Activated CD4-positive, alpha-beta T cell treated with anti-CD3 and anti-CD28 coated beads for 4 hours (primary cell): ENCODE measurements around the gene UPK3BL1.
"Not testable (repeated sequence)": the region's sequence is repeated elsewhere in the genome, so short reads cannot be mapped to it uniquely, and the experiment has no call there.

ENCODE experiments used
- DNase-seq, 2 donors: peaks; one replicate each; pipeline ENCODE4 v3.0.0-alpha.2; 2020

Gene UPK3BL1

DNA sequence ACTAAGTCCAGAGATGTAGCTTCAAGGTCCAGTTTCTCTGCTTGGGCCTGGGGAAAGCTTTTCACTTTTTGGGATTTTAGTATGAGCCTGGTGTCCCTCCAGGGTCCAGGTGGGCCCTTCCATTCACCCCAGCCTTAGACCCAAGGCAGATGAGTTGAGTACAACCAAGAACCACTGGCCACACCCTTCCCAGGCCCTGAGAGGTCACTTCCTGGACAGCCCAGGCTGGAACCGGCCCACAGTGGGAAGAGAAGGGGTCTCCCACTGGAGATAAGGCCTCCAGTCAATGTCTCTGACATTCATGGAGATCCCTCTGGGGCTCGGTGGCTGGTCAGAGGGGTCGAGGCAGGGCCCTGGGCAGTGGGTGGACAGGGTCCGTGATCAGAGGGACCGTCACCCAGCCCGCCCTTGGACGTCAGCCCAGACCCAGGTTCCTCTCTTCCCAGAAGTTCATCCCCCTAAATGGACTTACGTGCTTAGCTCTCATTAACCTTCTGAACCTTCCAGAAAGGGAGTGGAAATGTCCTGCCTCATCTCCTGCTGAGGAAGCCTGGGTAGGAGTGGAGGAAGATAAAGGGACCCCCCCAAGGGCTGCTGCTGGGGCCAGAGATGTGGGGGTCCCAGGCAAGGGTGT lies 15.2 kb downstream of the UPK3BL1 start:
- DNase-seq = not testable (repeated sequence)

GRCh38 chr7:102618122-102618521 lies 24.5 kb downstream of the UPK3BL1 start:
- DNase-seq = not testable (repeated sequence)

- DNase-seq = peak; percentile 13 to 20
Observed at GRCh38 chr7:102616507-102617125, 26.0 kb downstream of the UPK3BL1 start, which contains the start of gene RASA4. Gene RASA4 (minus strand): TSS chr7:102616756. CDS start chr7:102616689, 67 bp downstream.

DNA sequence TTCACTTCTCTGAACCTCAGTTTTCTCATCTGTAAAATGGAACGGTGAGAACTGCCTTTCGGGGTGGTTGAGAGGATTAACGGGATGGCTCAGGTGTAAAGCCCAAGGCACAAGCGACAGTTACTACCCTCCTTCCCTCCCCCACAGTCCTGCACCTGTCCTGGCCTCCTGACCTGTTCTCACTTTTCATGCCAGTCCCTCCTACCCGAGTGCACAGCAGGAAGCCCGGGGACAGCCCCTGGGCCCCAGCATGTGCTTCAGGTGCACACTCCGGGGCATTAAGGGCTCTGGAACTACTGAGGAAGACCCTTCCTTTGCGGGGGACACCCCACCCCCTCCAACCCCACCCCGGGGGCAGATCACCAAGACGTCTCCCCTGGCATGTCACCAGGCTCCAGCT lies 26.7 kb downstream of the UPK3BL1 start:
- DNase-seq = not testable (repeated sequence)

GRCh38 chr7:102614873-102615272 lies 27.7 kb downstream of the UPK3BL1 start:
- DNase-seq = not testable (repeated sequence)

DNA sequence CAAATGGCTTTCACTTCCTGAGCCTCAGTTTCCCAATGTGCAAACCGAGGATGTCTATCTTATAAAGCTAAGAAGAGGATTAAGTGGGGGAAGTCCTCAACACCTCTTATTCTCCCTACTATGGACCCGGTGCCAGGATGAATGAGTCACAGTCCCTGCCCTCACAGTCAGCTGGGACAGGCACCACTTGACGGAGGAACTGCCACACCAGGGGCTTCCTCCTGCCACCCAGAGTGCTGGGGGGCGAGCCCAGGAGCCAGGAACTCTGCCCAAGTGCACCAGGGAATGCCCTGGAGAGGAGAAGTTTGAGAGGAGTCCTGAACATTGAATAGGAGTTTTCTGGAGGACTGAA lies 28.3 kb downstream of the UPK3BL1 start:
- DNase-seq = not testable (repeated sequence)

DNA sequence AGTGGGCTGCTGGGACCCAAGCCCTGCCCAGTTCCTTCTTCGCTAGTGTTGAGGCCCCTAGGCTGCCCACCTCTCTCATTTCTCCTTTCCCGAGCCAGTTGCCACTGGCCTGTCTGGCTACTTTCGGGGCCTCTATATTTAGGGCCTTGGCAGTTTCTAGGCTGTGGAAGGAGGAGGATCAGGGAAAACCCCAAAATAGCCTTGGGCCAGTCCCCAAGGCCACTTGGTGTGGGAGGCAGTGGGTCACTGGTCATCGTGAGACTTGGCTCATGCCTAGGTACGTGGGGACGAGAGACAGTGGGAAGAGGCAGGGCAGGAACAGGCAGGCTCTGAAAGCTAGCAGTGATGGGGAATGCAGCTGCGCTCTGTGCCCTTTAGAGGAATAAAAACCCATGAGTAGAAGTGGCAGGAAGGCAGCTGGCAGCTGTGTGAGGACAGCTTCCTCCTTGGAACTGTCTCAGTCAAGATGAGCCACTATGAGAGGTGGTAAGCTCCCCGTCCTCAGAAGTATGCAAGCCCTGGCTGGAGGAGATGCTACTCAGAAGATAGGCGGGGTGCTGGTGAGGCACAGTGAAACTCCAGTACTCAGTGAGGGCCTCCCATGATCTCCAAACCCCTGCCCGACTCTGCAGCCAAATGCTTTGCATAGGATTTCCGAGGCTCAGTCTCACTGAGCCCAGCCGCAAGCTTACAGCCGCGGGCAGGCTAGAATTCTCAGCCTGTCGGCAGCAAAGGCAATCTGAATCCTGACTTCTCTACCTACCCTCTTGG lies 28.8 kb downstream of the UPK3BL1 start:
- DNase-seq = not testable (repeated sequence)

GRCh38 chr7:102611675-102612325 lies 30.8 kb downstream of the UPK3BL1 start:
- not testable (repeated sequence) for DNase-seq

DNA sequence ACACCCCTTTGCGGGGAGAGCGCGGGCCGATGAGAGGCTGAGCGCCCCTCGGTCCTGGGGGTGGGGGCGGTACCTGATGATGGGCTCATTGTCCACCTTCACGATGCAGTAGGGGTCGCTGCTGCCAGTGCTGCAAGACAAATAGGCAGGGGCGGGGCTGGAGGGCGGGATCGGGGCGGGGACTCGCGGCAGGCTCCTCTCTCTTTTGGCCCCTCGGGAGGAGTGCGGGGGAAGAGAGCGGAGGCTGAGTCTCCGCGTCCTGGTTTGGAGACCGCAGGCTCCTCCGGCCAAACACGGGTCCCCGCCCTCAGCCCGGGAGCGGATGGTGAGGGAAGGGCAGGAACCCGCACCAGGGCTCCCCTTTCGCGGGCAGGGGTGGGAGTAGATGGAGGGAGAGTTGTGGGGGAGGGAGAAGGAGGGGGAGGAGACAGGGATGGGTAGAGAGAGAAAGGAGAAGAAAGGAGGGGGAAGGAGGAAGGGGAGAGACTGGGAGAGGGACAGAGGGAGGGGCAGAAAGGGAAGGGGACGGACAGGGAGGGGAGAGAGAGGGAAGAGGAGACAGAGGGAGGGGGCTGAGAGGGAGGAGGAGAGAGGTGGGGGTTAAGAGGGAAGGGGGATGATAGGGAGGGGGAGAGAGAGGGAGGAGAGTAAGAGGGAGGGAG lies 31.4 kb downstream of the UPK3BL1 start:
- not testable (repeated sequence) for DNase-seq

DNA sequence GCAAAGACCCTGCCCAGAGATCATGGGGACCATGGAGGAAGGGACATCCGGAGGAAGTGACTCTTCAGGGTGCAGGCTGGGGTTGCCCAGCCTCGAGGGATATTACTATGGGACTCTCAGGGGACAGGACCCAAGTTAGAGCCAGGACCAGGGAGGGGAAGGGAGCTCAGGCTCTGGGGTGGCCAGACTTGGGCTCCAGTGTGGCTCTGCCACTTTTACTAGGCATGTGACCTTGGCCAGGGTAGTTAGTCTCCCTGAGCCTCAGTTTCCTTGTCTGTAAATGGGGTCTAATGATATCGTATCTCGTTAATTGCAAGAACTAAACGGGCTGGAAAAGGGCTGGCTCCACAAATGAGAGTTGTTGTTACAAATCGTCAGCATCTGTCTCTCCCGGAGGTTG lies 32.1 kb downstream of the UPK3BL1 start:
- not testable (repeated sequence) for DNase-seq

- DNase-seq = not testable (repeated sequence)
Observed at GRCh38 chr7:102609734-102610133, 32.9 kb downstream of the UPK3BL1 start.

DNA sequence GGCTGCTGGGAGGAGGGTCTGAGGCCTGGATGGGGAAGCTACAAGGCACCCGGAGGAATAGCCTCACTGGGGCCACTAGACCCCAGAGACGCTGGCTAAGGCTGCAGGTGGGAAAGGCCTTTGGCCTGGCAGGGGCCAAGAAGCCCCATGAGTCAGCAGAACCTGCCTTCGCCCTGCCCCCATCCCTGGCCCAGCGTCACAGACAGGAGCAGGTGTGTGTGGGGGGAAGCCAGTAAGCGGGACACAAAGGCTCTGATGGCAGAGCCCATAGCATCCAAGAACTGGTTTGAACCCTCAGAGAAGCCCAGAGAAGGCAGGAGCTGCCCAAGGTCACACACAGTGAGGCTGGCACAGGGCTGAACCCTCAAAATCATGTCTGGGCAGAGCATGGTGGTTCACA lies 35.7 kb downstream of the UPK3BL1 start:
- DNase-seq = not testable (repeated sequence)

- not testable (repeated sequence) for DNase-seq
Observed at GRCh38 chr7:102604431-102605145, 38.0 kb downstream of the UPK3BL1 start.

- not testable (repeated sequence) for DNase-seq
Observed at GRCh38 chr7:102602317-102602716, 40.3 kb downstream of the UPK3BL1 start.

GRCh38 chr7:102599699-102600098 lies 42.9 kb downstream of the UPK3BL1 start:
- DNase-seq = not testable (repeated sequence)

- not testable (repeated sequence) for DNase-seq
Observed at GRCh38 chr7:102596036-102596435, 46.6 kb downstream of the UPK3BL1 start.

DNA sequence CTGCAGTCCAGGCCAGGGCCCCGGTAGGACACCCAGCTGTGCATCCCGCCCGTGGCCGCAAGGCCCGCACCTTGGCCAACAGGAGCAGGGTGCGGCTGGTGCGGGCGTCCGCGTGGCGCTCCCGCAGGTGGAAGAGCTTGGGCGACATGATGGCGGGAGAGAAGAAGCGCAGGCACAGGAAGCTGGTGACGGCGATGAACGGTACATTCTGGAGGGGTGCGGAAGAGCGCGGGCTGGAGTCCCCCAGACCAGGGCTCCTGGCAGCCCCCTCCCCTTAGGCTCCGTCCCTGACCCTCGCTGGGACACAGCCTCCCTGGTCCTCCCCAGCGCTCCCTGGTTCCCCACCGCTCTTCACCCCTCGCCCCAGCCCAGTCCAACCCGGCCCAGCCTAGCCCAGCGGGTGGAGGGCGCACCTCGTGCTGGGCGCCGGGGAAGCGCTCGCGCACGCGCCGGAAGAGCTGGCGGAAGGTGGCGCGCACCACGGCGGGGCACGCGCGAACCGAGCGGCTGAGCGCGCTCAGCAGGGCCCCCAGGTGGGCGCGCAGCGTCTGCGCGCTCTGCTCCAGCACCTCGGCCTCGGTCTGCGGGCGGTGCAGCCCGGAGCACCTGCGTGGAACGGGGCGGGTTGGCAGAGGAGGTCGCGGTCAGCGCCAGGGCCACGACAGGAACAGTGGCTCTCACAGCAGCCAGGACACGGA lies 48.8 kb downstream of the UPK3BL1 start:
- DNase-seq = not testable (repeated sequence)

- DNase-seq = peak; percentile 23 to 28
Observed at GRCh38 chr7:102592477-102593019, 50.0 kb downstream of the UPK3BL1 start.

DNA sequence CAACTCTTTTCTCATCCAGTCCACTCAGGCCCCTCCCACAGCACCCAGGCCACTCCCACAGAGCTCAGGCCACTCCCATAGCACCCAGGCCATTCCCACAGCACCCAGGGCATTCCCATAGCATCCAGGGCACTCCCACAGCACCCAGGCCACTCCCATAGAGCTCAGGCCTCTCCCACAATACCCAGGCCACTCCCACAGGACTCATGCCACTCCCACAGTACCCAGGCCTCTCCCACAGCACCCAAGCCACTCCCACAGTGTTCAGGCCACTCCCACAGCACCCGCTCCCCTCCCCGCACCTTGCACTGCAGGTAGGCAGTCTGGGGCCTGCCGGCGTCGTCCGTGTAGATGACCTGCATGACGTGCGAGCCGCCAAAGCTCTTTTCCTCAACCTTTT lies 52.7 kb downstream of the UPK3BL1 start:
- not testable (repeated sequence) for DNase-seq
